ENCODE results near the gene CNTN5. TPM values are rescaled to one million over a fixed set of nuclear protein-coding genes. Genes with fewer than 3 reads are reported as not detected.

Gene CNTN5
- total RNA-seq, 2 donors from 2014 or later: 0.85 to 4.2 TPM

DNA sequence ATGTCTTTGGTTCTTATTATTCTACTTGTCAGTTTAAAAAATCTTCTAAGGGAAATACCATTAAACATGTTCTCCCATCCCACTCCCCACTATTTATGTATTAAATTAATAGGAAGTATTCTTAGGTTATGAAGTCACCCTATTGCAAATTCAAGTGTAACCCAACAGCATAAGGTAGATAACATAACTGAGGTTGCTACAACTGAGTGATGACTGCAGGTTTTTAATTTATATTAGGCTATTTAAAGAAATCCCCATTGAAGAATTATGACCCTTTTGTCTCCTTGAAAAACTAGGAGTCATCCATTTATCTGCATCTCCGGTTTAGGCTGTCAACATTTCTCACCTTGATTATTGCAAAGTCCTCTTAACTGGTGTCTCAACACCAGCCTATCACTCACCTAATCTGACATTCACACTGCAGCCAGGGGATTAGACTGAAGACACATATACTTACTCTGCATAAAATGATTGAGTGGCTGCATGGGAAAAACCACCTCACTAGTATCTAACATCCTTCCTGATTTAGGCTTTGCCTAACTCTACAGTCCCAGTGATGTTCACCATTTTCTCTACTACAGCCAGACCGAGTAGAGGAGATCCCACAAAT is 649.4 kb downstream of the CNTN5 start:
- Histone ChIP-seq H3K4me1 (ENCODE audit: control insufficient read depth in 1 of 2, low read depth in 2 of 2) (no peaks in the 10 kb centered on the region), H3K27me3 (replicated peaks; ENCODE audit: insufficient read depth) (no peaks in the 10 kb centered on the region), H3K4me3 (no peak overlapping the region), H3K9me3 (no peaks in the 10 kb centered on the region), H3K36me3 (no peaks in the 10 kb centered on the region), H3K27ac (no peak overlapping the region)
- no peak for TF ChIP-seq CTCF (IDR thresholded peaks at IDR 0.05)
- no peak for DNase-seq (ENCODE audit: low spot score)
- ATAC-seq (ENCODE audit: insufficient number of reproducible peaks, low FRiP score, low read depth): no peak

- no peaks in the 10 kb centered on the region for H3K27me3 ChIP-seq (replicated peaks; ENCODE audit: insufficient read depth)
- no peak for TF ChIP-seq CTCF (IDR thresholded peaks at IDR 0.05)
These were observed 651.2 kb downstream of the CNTN5 start for GRCh38 chr11:99671808-99672409.

DNA sequence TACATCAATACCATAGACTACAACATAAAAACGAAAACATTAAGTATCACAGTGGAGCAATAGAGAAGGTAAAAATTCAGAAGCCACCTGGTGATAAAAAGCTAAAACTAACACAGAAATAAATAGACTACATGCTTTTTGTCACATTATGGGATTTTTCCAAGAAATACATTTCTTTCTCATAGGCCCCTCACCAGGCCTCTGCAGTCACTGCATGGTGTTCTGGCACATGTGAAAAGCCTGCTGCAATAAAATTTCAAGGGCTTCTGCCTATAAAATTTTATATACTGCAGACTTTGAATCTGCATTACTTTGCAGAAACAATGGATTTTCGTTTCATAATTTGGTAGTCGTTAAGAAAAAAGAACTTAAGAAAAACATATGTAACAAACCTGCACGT is 655.5 kb downstream of the CNTN5 start:
- no peak for ATAC-seq (ENCODE audit: insufficient number of reproducible peaks, low FRiP score, low read depth)
- Histone ChIP-seq H3K27ac (no peak overlapping the region), H3K27me3 (replicated peaks; ENCODE audit: insufficient read depth) (no peaks in the 10 kb centered on the region), H3K9me3 (no peaks in the 10 kb centered on the region), H3K4me3 (no peak overlapping the region), H3K36me3 (no peaks in the 10 kb centered on the region), H3K4me1 (ENCODE audit: control insufficient read depth in 1 of 2, low read depth in 2 of 2) (no peaks in the 10 kb centered on the region)
- DNase-seq (ENCODE audit: low spot score): no peak
- TF ChIP-seq CTCF (IDR thresholded peaks at IDR 0.05): no peak

More at GRCh38 chr11:99671808-99672409, 651.2 kb downstream of the CNTN5 start:
- no peak for ATAC-seq (ENCODE audit: insufficient number of reproducible peaks, low FRiP score, low read depth)
- H3K36me3 ChIP-seq: no peaks in the 10 kb centered on the region
- DNase-seq (ENCODE audit: low spot score): no peak
- no peak overlapping the region for H3K4me3 ChIP-seq
- H3K4me1 ChIP-seq (ENCODE audit: control insufficient read depth in 1 of 2, low read depth in 2 of 2): no peaks in the 10 kb centered on the region
- no peaks in the 10 kb centered on the region for H3K9me3 ChIP-seq
- H3K27ac ChIP-seq: no peak overlapping the region

- no peaks in the 10 kb centered on the region for H3K27me3 ChIP-seq (replicated peaks; ENCODE audit: insufficient read depth)
- no peaks in the 10 kb centered on the region for H3K9me3 ChIP-seq
- no peak for DNase-seq (ENCODE audit: low spot score)
- H3K36me3 ChIP-seq: no peaks in the 10 kb centered on the region
- TF ChIP-seq CTCF (IDR thresholded peaks at IDR 0.05): no peak
- no peak for ATAC-seq (ENCODE audit: insufficient number of reproducible peaks, low FRiP score, low read depth)
- no peaks in the 10 kb centered on the region for H3K4me1 ChIP-seq (ENCODE audit: control insufficient read depth in 1 of 2, low read depth in 2 of 2)
- no peak overlapping the region for H3K27ac ChIP-seq
- no peak overlapping the region for H3K4me3 ChIP-seq
These were observed 661.4 kb downstream of the CNTN5 start for GRCh38 chr11:99682171-99682570.

- Histone ChIP-seq H3K9me3 (no peaks in the 10 kb centered on the region), H3K27ac (no peak overlapping the region), H3K36me3 (no peaks in the 10 kb centered on the region), H3K27me3 (replicated peaks; ENCODE audit: insufficient read depth) (no peaks in the 10 kb centered on the region), H3K4me1 (ENCODE audit: control insufficient read depth in 1 of 2, low read depth in 2 of 2) (no peaks in the 10 kb centered on the region), H3K4me3 (no peak overlapping the region)
- DNase-seq (ENCODE audit: low spot score): no peak
- TF ChIP-seq CTCF (IDR thresholded peaks at IDR 0.05): no peak
- ATAC-seq (ENCODE audit: insufficient number of reproducible peaks, low FRiP score, low read depth): no peak
These were observed 661.9 kb downstream of the CNTN5 start for GRCh38 chr11:99682646-99683045.

Measured in thoracic aorta (tissue), 2 donors.